ENCODE measurements around the gene ERN2. TPM values are rescaled to one million over a fixed set of nuclear protein-coding genes. Genes with fewer than 3 reads are reported as not detected.

Gene ERN2
- total RNA-seq, 1 donor from 2014 or later, result 1.8 TPM

- peaks cover 6% of the 10 kb centered on the region for H3K27me3 Mint-ChIP-seq (ENCODE audit: insufficient read depth, low read depth)
- Histone ChIP-seq H4K20me1 (ENCODE audit: low read depth) (no peaks in the 10 kb centered on the region), H3F3A (ENCODE audit: low read depth) (peaks cover 5% of the 10 kb centered on the region), H3K9ac (no peak overlapping the region), H3K79me2 (ENCODE audit: low read depth) (no peaks in the 10 kb centered on the region), H3K4me2 (peak overlapping the region; percentile 35), H3K4me1 (peaks cover 6% of the 10 kb centered on the region), H3K27me3 (no peaks in the 10 kb centered on the region), H3K9me3 (ENCODE audit: low read depth) (no peaks in the 10 kb centered on the region), H3K36me3 (no peaks in the 10 kb centered on the region), H3K4me3 (no peak overlapping the region), H3K27ac (no peak overlapping the region), H2AFZ (replicated peaks) (peak overlapping the region; percentile 76)
- peaks cover 4% of the 10 kb centered on the region for H3K9me3 Mint-ChIP-seq
- H3K27ac Mint-ChIP-seq, result no peak overlapping the region
- no peaks in the 10 kb centered on the region for H3K36me3 Mint-ChIP-seq
- peak; percentile 48 for DNase-seq (ENCODE audit: low spot score)
- H3K4me1 Mint-ChIP-seq, result peaks cover 4% of the 10 kb centered on the region
- no peak for TF ChIP-seq EZH2phosphoT487 (IDR thresholded peaks at IDR 0.05)
- no peak for TF ChIP-seq EZH2 (IDR thresholded peaks at IDR 0.05)
- TF ChIP-seq CTCF (IDR thresholded peaks at IDR 0.05), result no peak
- peak overlapping the region; percentile 48 for H3K4me3 Mint-ChIP-seq
Observed at GRCh38 chr16:23700509-23700908, 12.5 kb downstream of the ERN2 start.

GRCh38 chr16:23700093-23700492 lies 12.9 kb downstream of the ERN2 start:
- peak overlapping the region; percentile 76 for H2AFZ ChIP-seq (replicated peaks)

GRCh38 chr16:23699100-23699499 lies 13.9 kb downstream of the ERN2 start:
- no peak for DNase-seq (ENCODE audit: low spot score)
- Histone ChIP-seq H3K27me3 (no peaks in the 10 kb centered on the region), H3K9ac (no peak overlapping the region), H3K9me3 (ENCODE audit: low read depth) (no peaks in the 10 kb centered on the region), H3K36me3 (no peaks in the 10 kb centered on the region), H3K27ac (no peak overlapping the region), H4K20me1 (ENCODE audit: low read depth) (no peaks in the 10 kb centered on the region), H2AFZ (replicated peaks) (no peak overlapping the region), H3K4me3 (no peak overlapping the region), H3K79me2 (ENCODE audit: low read depth) (no peaks in the 10 kb centered on the region), H3K4me2 (no peak overlapping the region), H3K4me1 (peaks cover 6% of the 10 kb centered on the region), H3F3A (ENCODE audit: low read depth) (peaks cover 18% of the 10 kb centered on the region)
- no peak overlapping the region for H3K4me3 Mint-ChIP-seq
- H3K9me3 Mint-ChIP-seq, result peaks cover 4% of the 10 kb centered on the region
- no peaks in the 10 kb centered on the region for H3K36me3 Mint-ChIP-seq
- no peak overlapping the region for H3K27ac Mint-ChIP-seq
- H3K27me3 Mint-ChIP-seq (ENCODE audit: insufficient read depth, low read depth), result no peaks in the 10 kb centered on the region
- H3K4me1 Mint-ChIP-seq, result peaks cover 16% of the 10 kb centered on the region
- TF ChIP-seq EZH2phosphoT487 (IDR thresholded peaks at IDR 0.05), result no peak
- TF ChIP-seq EZH2 (IDR thresholded peaks at IDR 0.05), result no peak
- TF ChIP-seq CTCF (IDR thresholded peaks at IDR 0.05), result no peak

More at GRCh38 chr16:23700093-23700492, 12.9 kb downstream of the ERN2 start:
- H3K27ac ChIP-seq, result no peak overlapping the region
- no peak overlapping the region for H3K4me3 ChIP-seq
- Mint-ChIP-seq H3K36me3 (no peaks in the 10 kb centered on the region), H3K27ac (no peak overlapping the region), H3K4me1 (peaks cover 6% of the 10 kb centered on the region), H3K9me3 (peaks cover 4% of the 10 kb centered on the region), H3K27me3 (ENCODE audit: insufficient read depth, low read depth) (peaks cover 4% of the 10 kb centered on the region), H3K4me3 (no peak overlapping the region)
- TF ChIP-seq EZH2phosphoT487 (IDR thresholded peaks at IDR 0.05) (no peak), CTCF (IDR thresholded peaks at IDR 0.05) (no peak), EZH2 (IDR thresholded peaks at IDR 0.05) (no peak)
- H3K4me2 ChIP-seq, result no peak overlapping the region
- no peak overlapping the region for H3K9ac ChIP-seq
- no peaks in the 10 kb centered on the region for H3K79me2 ChIP-seq (ENCODE audit: low read depth)
- H3F3A ChIP-seq (ENCODE audit: low read depth), result peaks cover 8% of the 10 kb centered on the region
- no peak for DNase-seq (ENCODE audit: low spot score)
- no peaks in the 10 kb centered on the region for H3K27me3 ChIP-seq
- no peaks in the 10 kb centered on the region for H4K20me1 ChIP-seq (ENCODE audit: low read depth)
- H3K36me3 ChIP-seq, result no peaks in the 10 kb centered on the region
- H3K9me3 ChIP-seq (ENCODE audit: low read depth), result no peaks in the 10 kb centered on the region
- H3K4me1 ChIP-seq, result peaks cover 6% of the 10 kb centered on the region

All from neural progenitor cell (in vitro differentiated cells).